Limb (tissue), 2 donors: ENCODE results near the gene ZNF793.

Experiments used
- DNase-seq, 2 donors: peaks; one replicate each; pipeline ENCODE4 v3.0.0-alpha.2; 2016; ENCODE audit errors: extremely low spot score in 2 of 2

The ZNF793 gene

GRCh38 chr19:37506387-37507166, at the start of gene ZNF793:
Gene ZNF793 (plus strand): TSS chr19:37506939. CDS start chr19:37523440, 16,501 bp downstream.
- DNase-seq: peak; percentile 87 to 92

GRCh38 chr19:37466277-37466797, 40.4 kb upstream of the ZNF793 start:
- no peak for DNase-seq

GRCh38 chr19:37466798-37467607, 39.7 kb upstream of the ZNF793 start, which contains the start of gene ZNF569:
Gene ZNF569 (minus strand): TSS chr19:37467444. CDS start chr19:37444921, 22,523 bp downstream.
- peak; percentile 92 to 94 for DNase-seq

GRCh38 chr19:37467608-37468090, 39.1 kb upstream of the ZNF793 start:
- no peak for DNase-seq

- peak; percentile 87 to 90 for DNase-seq
Observed at GRCh38 chr19:37468961-37469777, 37.6 kb upstream of the ZNF793 start, which contains the start of gene ZNF570. Gene ZNF570 (plus strand): TSS chr19:37469356. CDS start chr19:37470355, 999 bp downstream.

- DNase-seq: no peak
Observed at GRCh38 chr19:37470216-37470615, 36.5 kb upstream of the ZNF793 start.

GRCh38 chr19:37472165-37472564, 34.6 kb upstream of the ZNF793 start:
- DNase-seq: no peak

- DNase-seq: no peak
Observed at GRCh38 chr19:37484406-37485168, 22.2 kb upstream of the ZNF793 start.

GRCh38 chr19:37492213-37492612, 14.5 kb upstream of the ZNF793 start:
- DNase-seq: no peak

- no peak for DNase-seq
Observed at GRCh38 chr19:37505958-37506386, 767 bp upstream of the ZNF793 start.

GRCh38 chr19:37507167-37507464, 377 bp downstream of the ZNF793 start:
- DNase-seq: no peak

- no peak for DNase-seq
Observed at GRCh38 chr19:37511186-37511585, 4.4 kb downstream of the ZNF793 start.

- no peak for DNase-seq
Observed at GRCh38 chr19:37511821-37512220, 5.1 kb downstream of the ZNF793 start.

- DNase-seq: no peak
Observed at GRCh38 chr19:37513397-37513796, 6.7 kb downstream of the ZNF793 start.

- DNase-seq: no peak
Observed at GRCh38 chr19:37519890-37520289, 13.2 kb downstream of the ZNF793 start.

GRCh38 chr19:37537391-37537947, 30.7 kb downstream of the ZNF793 start:
- DNase-seq: no peak

GRCh38 chr19:37551129-37551993, 44.6 kb downstream of the ZNF793 start:
- DNase-seq: peak; percentile 63 to 89

- DNase-seq: no peak
Observed at GRCh38 chr19:37563518-37563917, 56.8 kb downstream of the ZNF793 start.
